B cell (primary cell): Measurements from ENCODE around the gene STX12.

Experiments used
- EZH2 ChIP-seq: IDR thresholded peaks from 2 replicates; pipeline ENCODE4 v1.6.1; 2012; ENCODE audit warnings: borderline replicate concordance, low read depth, mild to moderate bottlenecking, moderate library complexity, low read length; ENCODE audit not compliant: insufficient read depth, poor library complexity, severe bottlenecking
- TF ChIP-seq, protein P1 (sequence below): fragments of 200-600 bp; IDR thresholded peaks from one replicate; pipeline ENCODE4 v1.8.0; 2022; ENCODE audit warnings: antibody characterized with exemption, mild to moderate bottlenecking

DNA sequence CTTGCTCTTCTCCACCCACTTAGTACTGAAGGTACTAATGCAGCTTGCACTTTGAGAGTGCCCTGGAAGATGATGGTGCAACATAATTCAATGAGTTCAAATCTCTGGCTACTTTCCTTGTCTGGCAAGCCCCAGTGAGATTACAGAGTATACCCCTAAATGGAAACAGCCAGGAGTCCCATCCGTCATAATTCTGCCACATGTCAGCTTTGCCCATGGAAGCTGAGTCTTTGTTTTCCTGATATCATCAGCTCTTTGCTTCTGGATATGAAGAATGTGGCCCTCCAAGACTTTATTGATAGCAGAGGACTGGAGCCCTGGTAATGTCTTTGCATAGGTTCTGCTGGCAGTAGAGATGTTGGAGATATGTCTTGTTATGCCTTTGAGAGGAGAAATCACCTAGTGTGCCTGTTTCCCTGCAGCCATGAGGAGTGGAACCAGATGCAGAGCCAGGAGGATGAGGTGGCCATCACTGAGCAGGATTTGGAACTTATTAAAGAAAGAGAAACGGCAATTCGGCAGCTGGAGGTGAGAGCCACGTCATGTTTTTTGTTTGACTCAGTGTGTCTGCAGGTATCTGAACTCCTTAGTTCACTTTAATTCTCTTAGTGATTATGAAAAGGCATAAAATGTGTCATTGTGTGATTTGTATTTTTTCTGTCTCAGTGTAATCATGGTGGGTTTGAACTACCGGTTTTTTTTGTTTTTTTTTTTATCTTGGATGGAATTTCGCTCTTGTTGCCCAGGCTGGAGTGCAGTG is 38.9 kb downstream of the STX12 start:
- TF ChIP-seq, protein P1, sequence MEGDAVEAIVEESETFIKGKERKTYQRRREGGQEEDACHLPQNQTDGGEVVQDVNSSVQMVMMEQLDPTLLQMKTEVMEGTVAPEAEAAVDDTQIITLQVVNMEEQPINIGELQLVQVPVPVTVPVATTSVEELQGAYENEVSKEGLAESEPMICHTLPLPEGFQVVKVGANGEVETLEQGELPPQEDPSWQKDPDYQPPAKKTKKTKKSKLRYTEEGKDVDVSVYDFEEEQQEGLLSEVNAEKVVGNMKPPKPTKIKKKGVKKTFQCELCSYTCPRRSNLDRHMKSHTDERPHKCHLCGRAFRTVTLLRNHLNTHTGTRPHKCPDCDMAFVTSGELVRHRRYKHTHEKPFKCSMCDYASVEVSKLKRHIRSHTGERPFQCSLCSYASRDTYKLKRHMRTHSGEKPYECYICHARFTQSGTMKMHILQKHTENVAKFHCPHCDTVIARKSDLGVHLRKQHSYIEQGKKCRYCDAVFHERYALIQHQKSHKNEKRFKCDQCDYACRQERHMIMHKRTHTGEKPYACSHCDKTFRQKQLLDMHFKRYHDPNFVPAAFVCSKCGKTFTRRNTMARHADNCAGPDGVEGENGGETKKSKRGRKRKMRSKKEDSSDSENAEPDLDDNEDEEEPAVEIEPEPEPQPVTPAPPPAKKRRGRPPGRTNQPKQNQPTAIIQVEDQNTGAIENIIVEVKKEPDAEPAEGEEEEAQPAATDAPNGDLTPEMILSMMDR: no peak
- TF ChIP-seq EZH2: no peak
